ENCODE measurements around the gene SACM1L.

SACM1L gene

DNA sequence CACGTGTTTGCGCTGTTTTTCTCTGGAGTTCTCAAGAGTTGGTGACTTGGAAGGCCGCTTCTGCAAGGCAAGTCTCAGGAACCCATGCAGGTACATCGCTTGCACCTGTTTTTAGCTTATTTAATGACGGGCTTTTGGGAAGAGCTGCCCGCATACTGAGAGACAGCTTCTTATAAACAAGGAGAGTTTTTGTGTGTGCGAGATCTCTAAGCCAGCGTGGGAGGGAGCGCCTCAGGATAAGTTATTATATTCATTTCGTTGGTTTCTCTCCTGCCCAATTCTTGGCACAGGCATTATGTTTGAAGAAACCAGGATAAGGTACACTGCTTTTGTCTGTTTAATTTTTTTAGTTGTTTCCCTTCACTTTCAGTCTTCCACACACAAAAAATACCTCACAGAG lies 11.4 kb upstream of the SACM1L start:
- no peaks in the 10 kb centered on the region for H4K20me1 ChIP-seq (ENCODE audit: control insufficient read depth, insufficient read depth, low read depth, low read length)
- H3K9me3 ChIP-seq (ENCODE audit: control insufficient read depth, insufficient read depth, low read length): no peaks in the 10 kb centered on the region
- no peak overlapping the region for H3K4me3 ChIP-seq (ENCODE audit: low read length)
- H3K4me2 ChIP-seq (ENCODE audit: low read length): no peak overlapping the region
- no peaks in the 10 kb centered on the region for H3K79me2 ChIP-seq (ENCODE audit: control insufficient read depth, low read length)
- no peaks in the 10 kb centered on the region for H3F3A ChIP-seq (ENCODE audit: control insufficient read depth, insufficient read depth)
- H3K27me3 ChIP-seq (ENCODE audit: control insufficient read depth, low read length): no peaks in the 10 kb centered on the region
- H3K27ac ChIP-seq (ENCODE audit: low read depth, low read length): no peak overlapping the region
- no peaks in the 10 kb centered on the region for H3K9me2 ChIP-seq (replicated peaks; ENCODE audit: control insufficient read depth, low read length)
- TF ChIP-seq, protein P1, sequence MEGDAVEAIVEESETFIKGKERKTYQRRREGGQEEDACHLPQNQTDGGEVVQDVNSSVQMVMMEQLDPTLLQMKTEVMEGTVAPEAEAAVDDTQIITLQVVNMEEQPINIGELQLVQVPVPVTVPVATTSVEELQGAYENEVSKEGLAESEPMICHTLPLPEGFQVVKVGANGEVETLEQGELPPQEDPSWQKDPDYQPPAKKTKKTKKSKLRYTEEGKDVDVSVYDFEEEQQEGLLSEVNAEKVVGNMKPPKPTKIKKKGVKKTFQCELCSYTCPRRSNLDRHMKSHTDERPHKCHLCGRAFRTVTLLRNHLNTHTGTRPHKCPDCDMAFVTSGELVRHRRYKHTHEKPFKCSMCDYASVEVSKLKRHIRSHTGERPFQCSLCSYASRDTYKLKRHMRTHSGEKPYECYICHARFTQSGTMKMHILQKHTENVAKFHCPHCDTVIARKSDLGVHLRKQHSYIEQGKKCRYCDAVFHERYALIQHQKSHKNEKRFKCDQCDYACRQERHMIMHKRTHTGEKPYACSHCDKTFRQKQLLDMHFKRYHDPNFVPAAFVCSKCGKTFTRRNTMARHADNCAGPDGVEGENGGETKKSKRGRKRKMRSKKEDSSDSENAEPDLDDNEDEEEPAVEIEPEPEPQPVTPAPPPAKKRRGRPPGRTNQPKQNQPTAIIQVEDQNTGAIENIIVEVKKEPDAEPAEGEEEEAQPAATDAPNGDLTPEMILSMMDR (IDR thresholded peaks at IDR 0.05; ENCODE audit: low read depth, low read length, poor library complexity, severe bottlenecking): no peak
- no peak for TF ChIP-seq EZH2phosphoT487 (IDR thresholded peaks at IDR 0.05; ENCODE audit: borderline replicate concordance, low read length)
- no peaks in the 10 kb centered on the region for H3K36me3 ChIP-seq (ENCODE audit: control insufficient read depth, low read length)
- H3K4me1 ChIP-seq (ENCODE audit: control insufficient read depth, low read length): peaks cover 11% of the 10 kb centered on the region

DNA sequence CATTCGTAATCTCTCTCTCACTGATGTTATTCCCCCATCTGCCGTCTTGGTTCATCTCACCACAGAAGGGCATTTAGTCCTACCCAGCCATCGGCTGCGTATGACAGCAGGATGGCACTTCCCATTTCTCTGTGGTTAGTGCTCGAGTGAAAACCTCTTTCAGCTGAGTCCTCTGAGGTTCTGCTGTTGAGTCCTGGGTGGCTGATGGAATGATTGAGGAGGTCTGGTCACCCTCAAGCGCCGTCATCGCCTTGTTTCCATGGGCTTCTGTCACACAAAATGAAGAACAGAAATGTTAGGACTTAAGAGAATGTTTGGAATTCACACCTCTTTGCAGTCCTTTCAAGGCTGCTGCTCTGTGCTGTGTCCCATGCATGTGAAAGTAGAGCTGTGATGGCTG lies 9.4 kb upstream of the SACM1L start:
- Histone ChIP-seq H3K79me2 (ENCODE audit: control insufficient read depth, low read length) (no peaks in the 10 kb centered on the region), H3K27ac (ENCODE audit: low read depth, low read length) (no peak overlapping the region), H3F3A (ENCODE audit: control insufficient read depth, insufficient read depth) (no peaks in the 10 kb centered on the region), H3K36me3 (ENCODE audit: control insufficient read depth, low read length) (no peaks in the 10 kb centered on the region), H4K20me1 (ENCODE audit: control insufficient read depth, insufficient read depth, low read depth, low read length) (no peaks in the 10 kb centered on the region), H3K4me2 (ENCODE audit: low read length) (no peak overlapping the region), H3K27me3 (ENCODE audit: control insufficient read depth, low read length) (no peaks in the 10 kb centered on the region), H3K9me3 (ENCODE audit: control insufficient read depth, insufficient read depth, low read length) (no peaks in the 10 kb centered on the region), H3K4me1 (ENCODE audit: control insufficient read depth, low read length) (peaks cover 11% of the 10 kb centered on the region), H3K9me2 (replicated peaks; ENCODE audit: control insufficient read depth, low read length) (no peaks in the 10 kb centered on the region), H3K4me3 (ENCODE audit: low read length) (no peak overlapping the region)
- TF ChIP-seq, protein P1 (IDR thresholded peaks at IDR 0.05; ENCODE audit: low read depth, low read length, poor library complexity, severe bottlenecking): no peak
- TF ChIP-seq EZH2phosphoT487 (IDR thresholded peaks at IDR 0.05; ENCODE audit: borderline replicate concordance, low read length): no peak

DNA sequence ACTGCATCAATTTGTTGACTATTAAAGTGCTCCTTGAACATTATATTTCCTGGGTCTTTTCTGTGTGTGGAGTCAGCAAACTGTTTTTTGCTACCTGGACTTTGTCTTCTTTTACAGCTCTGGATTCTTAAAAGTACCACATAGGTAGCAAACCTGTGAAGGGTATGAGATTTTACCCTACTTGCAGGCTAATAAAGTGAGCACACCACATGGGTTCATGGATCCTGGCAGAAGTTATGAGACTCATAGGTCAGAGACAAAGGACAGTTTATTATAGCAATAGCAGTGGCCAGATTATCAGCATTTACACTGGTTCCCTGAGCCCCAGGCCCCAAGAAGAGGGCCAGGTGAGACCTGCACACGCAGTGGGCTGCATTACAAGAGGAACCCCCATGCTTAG lies 8.0 kb upstream of the SACM1L start:
- Histone ChIP-seq H3K27ac (ENCODE audit: low read depth, low read length) (no peak overlapping the region), H3K9me2 (replicated peaks; ENCODE audit: control insufficient read depth, low read length) (no peaks in the 10 kb centered on the region), H3F3A (ENCODE audit: control insufficient read depth, insufficient read depth) (no peaks in the 10 kb centered on the region), H3K27me3 (ENCODE audit: control insufficient read depth, low read length) (no peaks in the 10 kb centered on the region), H3K4me2 (ENCODE audit: low read length) (no peak overlapping the region), H4K20me1 (ENCODE audit: control insufficient read depth, insufficient read depth, low read depth, low read length) (no peaks in the 10 kb centered on the region), H3K79me2 (ENCODE audit: control insufficient read depth, low read length) (no peaks in the 10 kb centered on the region), H3K4me3 (ENCODE audit: low read length) (no peak overlapping the region), H3K36me3 (ENCODE audit: control insufficient read depth, low read length) (no peaks in the 10 kb centered on the region), H3K4me1 (ENCODE audit: control insufficient read depth, low read length) (peaks cover 11% of the 10 kb centered on the region), H3K9me3 (ENCODE audit: control insufficient read depth, insufficient read depth, low read length) (no peaks in the 10 kb centered on the region)
- TF ChIP-seq, protein P1 (IDR thresholded peaks at IDR 0.05; ENCODE audit: low read depth, low read length, poor library complexity, severe bottlenecking): no peak
- no peak for TF ChIP-seq EZH2phosphoT487 (IDR thresholded peaks at IDR 0.05; ENCODE audit: borderline replicate concordance, low read length)

- no peaks in the 10 kb centered on the region for H3K36me3 ChIP-seq (ENCODE audit: control insufficient read depth, low read length)
- TF ChIP-seq EZH2phosphoT487 (IDR thresholded peaks at IDR 0.05; ENCODE audit: borderline replicate concordance, low read length): no peak
- TF ChIP-seq, protein P1 (IDR thresholded peaks at IDR 0.05; ENCODE audit: low read depth, low read length, poor library complexity, severe bottlenecking): no peak
These were observed 7.3 kb upstream of the SACM1L start for GRCh38 chr3:45681846-45682245.

More at GRCh38 chr3:45681846-45682245, 7.3 kb upstream of the SACM1L start:
- H3K27me3 ChIP-seq (ENCODE audit: control insufficient read depth, low read length): no peaks in the 10 kb centered on the region
- no peaks in the 10 kb centered on the region for H3K9me2 ChIP-seq (replicated peaks; ENCODE audit: control insufficient read depth, low read length)
- H3K4me2 ChIP-seq (ENCODE audit: low read length): no peak overlapping the region
- H3K4me1 ChIP-seq (ENCODE audit: control insufficient read depth, low read length): peaks cover 6% of the 10 kb centered on the region
- no peaks in the 10 kb centered on the region for H3K9me3 ChIP-seq (ENCODE audit: control insufficient read depth, insufficient read depth, low read length)
- no peaks in the 10 kb centered on the region for H3F3A ChIP-seq (ENCODE audit: control insufficient read depth, insufficient read depth)
- H3K4me3 ChIP-seq (ENCODE audit: low read length): no peak overlapping the region
- no peaks in the 10 kb centered on the region for H4K20me1 ChIP-seq (ENCODE audit: control insufficient read depth, insufficient read depth, low read depth, low read length)
- H3K79me2 ChIP-seq (ENCODE audit: control insufficient read depth, low read length): no peaks in the 10 kb centered on the region
- H3K27ac ChIP-seq (ENCODE audit: low read depth, low read length): no peak overlapping the region

All from DOHH2 (cell line).